CD4-positive, alpha-beta T cell treated with Interleukin-15 for 4 hours (primary cell): ENCODE measurements around the gene B3GNT9.

Experiments
- DNase-seq: peaks from one replicate; pipeline ENCODE4 v3.0.0-alpha.2; 2020; ENCODE audit warnings: low spot score

B3GNT9 gene

DNA sequence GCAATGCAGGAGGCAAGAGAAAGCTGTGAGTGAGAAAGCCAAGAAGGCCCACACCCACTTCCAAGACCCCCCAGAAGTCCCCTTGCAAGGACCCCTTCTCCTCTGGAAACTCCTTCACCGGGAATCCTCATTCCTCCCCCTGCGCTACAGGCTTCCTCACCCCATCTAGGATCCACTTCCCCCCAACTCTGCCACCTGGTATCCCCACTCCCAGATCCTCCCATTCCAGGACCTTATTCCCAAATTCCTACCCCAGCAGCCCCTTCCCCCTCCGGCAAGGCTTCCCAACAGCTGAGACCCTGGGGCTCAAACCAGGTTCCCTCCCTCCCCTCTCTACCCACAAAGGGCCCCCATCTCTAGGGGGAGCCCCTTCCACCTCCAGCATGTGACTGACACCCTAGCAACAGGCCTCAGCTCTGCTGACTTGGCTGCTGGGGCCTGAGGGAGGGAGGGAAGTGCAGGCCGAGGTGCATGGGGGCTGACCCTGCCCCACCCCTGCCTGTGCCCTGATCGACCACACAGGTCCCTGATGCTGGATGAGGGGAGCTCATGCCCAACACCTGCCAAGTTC, 15.9 kb upstream of the B3GNT9 start:
- DNase-seq, result no peak

DNA sequence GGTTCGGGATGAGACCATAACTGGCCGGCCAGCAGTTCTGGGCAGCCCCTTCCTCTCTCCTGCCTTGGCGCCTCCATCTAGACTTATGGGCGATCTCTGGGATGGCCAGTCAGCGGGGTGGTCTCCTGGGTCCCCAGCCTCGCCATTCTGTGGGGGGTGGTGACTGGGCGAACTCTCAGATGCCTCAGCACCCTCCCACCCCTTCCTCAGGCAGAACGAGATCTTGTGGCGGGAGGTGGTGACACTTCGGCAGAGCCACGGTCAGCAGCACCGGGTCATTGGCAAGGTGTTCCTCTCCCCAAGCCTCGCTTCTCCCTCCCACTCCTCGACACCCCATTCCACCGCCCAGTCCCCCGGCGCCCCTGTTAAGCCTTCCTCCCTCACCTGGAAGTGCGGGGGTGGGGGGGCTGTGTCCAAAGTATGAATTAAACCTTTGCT, 15.3 kb upstream of the B3GNT9 start:
- DNase-seq, result no peak

GRCh38 chr16:67165121-67166078, 14.6 kb upstream of the B3GNT9 start:
- no peak for DNase-seq

- DNase-seq, result no peak
Measured at GRCh38 chr16:67164599-67165061, 13.8 kb upstream of the B3GNT9 start, which contains the start of gene HSF4. TSS of gene HSF4 (plus strand) at chr16:67164745. CDS start at chr16:67164812, 67 bp downstream.

DNA sequence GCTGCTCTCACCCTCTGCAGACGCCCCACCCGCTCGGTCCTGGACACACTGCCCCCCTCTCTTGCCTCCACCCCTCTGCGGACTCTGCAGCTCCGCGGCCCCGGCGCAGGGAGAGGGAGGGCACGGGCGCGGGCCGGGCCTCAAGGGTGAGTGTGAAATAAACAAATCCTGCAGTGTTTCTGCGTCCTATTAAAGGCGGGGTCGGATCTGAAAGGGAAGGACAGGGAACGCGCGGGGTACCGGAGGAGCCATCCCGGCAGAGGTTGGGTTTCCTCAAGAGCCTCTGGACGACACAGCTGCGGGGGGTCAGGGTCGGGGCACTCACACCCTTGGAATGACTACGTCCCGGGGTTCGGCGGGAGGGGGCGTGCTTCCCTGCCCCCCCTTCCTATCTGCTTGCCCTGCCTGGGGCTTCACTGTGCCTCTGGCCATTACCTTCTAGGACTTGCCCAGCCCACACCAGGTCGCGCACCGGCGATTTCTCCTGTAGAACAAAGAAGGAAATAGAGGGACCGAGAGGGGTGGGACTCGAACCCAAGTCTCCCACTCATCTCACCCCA, 13.3 kb upstream of the B3GNT9 start:
- no peak for DNase-seq

DNA sequence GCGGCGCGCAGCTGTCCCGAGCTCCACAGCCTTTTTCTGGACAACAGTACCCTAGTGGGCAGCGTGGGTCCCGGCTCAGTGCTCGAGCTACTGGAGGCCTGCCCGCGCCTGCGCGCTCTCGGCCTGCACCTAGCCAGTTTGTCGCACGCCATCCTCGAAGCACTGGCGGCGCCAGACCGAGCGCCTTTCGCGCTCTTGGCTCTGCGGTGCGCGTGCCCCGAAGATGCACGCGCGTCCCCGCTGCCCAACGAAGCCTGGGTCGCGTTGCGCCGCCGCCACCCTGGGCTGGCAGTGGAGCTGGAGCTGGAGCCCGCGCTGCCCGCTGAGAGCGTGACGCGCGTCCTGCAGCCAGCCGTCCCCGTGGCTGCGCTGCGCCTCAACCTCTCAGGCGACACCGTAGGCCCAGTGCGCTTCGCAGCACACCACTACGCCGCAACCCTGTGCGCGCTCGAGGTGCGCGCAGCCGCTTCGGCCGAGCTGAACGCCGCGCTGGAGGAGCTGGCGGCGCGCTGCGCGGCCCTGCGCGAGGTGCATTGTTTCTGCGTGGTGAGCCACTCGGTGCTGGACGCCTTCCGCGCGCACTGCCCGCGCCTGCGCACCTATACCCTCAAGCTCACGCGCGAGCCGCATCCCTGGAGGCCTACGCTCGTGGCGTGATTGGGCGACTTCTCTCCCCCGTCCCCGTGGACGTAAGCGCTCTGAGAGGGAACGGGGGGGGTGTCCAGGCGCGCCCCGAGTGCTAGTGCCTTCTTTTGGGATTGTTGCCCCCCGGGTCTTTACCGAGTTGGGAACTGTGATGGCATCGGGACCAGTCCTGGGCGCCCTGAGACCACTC, 12.6 kb upstream of the B3GNT9 start:
- peak; percentile 43 for DNase-seq

GRCh38 chr16:67162506-67163163, 11.8 kb upstream of the B3GNT9 start:
- no peak for DNase-seq

- no peak for DNase-seq
Measured at GRCh38 chr16:67161595-67162058, 10.8 kb upstream of the B3GNT9 start.

DNA sequence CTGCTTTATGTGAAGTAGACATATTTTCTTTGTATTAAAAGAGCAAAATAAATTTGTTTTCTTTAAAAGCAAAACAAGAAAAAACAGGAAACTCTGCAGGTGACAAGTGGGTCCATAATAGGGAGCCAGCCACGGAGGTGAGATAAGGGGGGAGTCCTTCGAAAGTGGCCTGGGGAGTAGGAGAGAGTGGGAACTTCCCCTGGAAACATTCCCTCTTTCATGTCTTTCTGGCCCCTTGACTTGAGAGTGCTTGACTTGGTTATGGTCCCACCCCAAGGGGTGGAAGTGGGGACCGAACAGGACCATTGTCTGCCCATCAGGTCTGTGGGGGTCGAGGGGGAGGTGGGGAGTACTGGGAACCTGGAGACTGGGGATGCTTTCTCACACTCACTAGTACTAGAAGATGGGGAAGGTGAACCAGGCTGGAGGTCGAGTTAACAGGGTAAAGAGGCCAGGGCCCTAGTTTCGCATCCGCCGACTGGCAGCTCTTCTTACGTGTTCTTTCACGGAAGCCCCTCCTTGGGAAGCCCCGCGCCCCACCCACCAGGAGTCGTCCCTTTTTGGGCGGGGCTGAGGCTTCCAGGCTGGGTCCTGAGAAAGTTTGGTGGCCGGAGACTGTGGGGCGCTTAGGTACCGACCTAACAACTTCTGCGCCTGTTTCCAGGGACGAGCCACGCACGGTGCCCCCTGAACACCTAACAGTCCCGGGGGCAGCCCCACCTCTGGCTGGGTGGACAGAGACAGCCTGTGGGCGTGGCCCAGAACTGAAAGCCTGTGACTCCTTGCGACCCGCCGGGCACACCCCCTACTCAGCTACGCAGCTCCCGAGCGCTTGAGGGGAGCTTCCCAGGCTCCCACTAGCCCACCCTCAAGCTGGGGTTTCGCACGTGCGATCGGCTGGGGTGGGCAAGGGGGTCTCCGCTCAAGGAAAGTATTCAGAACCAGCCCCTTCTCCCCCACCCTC, 8.1 kb upstream of the B3GNT9 start:
- DNase-seq, result peak; percentile 91

- peak; percentile 77 for DNase-seq
Measured at GRCh38 chr16:67157892-67158635, 7.3 kb upstream of the B3GNT9 start.

GRCh38 chr16:67157106-67157748, 6.4 kb upstream of the B3GNT9 start:
- no peak for DNase-seq

DNA sequence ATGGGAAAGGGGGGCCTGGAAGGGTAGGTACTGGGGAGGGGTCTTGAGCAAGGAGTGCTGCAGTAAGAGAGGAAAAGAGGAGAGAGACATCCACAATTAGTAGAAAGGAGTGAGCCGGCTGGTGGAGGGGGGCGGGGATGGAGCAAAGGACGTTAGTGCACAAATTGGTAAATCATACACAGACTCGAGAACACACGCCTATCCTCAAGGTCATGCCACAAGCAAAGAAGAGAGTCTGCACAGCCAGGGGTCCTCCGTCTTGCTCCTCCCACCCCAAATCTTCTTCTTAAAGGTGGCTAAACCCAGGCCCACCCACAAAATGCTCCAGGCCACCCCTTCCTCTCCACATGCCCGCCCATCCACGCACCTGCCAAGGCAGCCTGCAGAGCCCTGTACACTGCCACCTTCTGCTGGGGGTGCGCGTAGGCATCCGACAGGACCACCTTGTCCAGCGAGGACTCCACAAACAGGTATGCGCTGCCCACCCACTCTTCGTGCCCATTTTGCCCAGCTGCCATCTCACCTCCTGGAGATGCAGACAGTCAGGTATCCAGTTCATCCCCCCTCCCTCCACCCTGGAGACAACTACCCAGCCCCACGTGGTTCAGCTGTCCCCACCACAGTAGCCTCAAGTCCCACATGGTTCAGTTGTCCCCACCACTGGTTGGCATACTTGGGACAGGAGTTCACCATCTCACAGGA, 5.5 kb upstream of the B3GNT9 start:
- no peak for DNase-seq

GRCh38 chr16:67155295-67156142, 4.7 kb upstream of the B3GNT9 start:
- peak; percentile 83 for DNase-seq

- no peak for DNase-seq
Measured at GRCh38 chr16:67154578-67155294, 3.9 kb upstream of the B3GNT9 start.

GRCh38 chr16:67151431-67152097, 766 bp upstream of the B3GNT9 start:
- DNase-seq, result no peak
